Raji (cell line): ENCODE results near the gene BTBD17.

Source experiments
- POLR2A ChIP-seq: IDR thresholded peaks from 2 replicates; pipeline ENCODE4 v1.6.1; 2011; ENCODE audit warnings: low read depth, low read length, control low read depth; ENCODE audit not compliant: insufficient read depth

BTBD17 gene

GRCh38 chr17:74307984-74308773 lies 53.5 kb downstream of the BTBD17 start:
- no peak for TF ChIP-seq POLR2A
